LNCAP (cell line): ENCODE data around the gene BBX.

Experiments used
- CTCF ChIP-seq: fragments of 450-650 bp; IDR thresholded peaks from 2 replicates; pipeline ENCODE4 v1.5.1; 2017; ENCODE audit warnings: mild to moderate bottlenecking

The BBX gene

GRCh38 chr3:107681396-107681795, 158.6 kb downstream of the BBX start:
- no peak for TF ChIP-seq CTCF

- no peak for TF ChIP-seq CTCF
Observed at GRCh38 chr3:107682580-107682979, 159.8 kb downstream of the BBX start.

- TF ChIP-seq CTCF = no peak
Observed at GRCh38 chr3:107683447-107683846, 160.7 kb downstream of the BBX start.

GRCh38 chr3:107684431-107684925, 161.7 kb downstream of the BBX start:
- TF ChIP-seq CTCF = no peak

GRCh38 chr3:107685383-107685782, 162.6 kb downstream of the BBX start:
- no peak for TF ChIP-seq CTCF

GRCh38 chr3:107687056-107687581, 164.4 kb downstream of the BBX start:
- no peak for TF ChIP-seq CTCF

GRCh38 chr3:107689355-107689754, 166.6 kb downstream of the BBX start:
- TF ChIP-seq CTCF = no peak

- TF ChIP-seq CTCF = peak; percentile 60
Observed at GRCh38 chr3:107690522-107691138, 167.9 kb downstream of the BBX start.
